ENCODE results near the gene DPPA2. TPM values are rescaled to one million over a fixed set of nuclear protein-coding genes. Genes with fewer than 3 reads are reported as not detected.

DPPA2 gene
- total RNA-seq, 4 donors from 2014 or later: not detected

DNA sequence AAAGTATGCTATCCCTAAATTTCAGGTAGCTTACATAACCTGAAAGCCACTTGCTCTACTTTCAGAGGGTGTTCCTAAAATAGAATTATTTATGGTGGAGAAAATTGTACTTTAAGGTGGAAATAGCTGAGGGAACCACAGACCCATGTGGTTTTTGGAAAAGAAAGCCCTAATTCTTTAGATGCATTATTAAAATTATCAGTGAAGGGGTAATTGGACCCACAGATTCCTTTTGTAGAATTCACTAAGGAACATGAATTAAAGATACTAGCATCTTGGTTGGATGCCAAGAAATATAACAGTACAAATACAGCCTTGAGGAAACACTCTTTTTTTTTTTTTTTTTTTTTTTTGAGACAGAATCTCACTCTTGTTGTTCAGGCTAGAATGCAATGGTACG, 37.8 kb downstream of the DPPA2 start:
- H3K27me3 ChIP-seq: no peaks in the 10 kb centered on the region
- H3K27ac ChIP-seq: no peak overlapping the region
- DNase-seq (ENCODE audit: low spot score in 2 of 2): no peak
- H3K36me3 ChIP-seq: no peaks in the 10 kb centered on the region
- no peak overlapping the region for H3K4me3 ChIP-seq
- no peak for TF ChIP-seq EP300 (IDR thresholded peaks at IDR 0.05)
- TF ChIP-seq, protein P1, sequence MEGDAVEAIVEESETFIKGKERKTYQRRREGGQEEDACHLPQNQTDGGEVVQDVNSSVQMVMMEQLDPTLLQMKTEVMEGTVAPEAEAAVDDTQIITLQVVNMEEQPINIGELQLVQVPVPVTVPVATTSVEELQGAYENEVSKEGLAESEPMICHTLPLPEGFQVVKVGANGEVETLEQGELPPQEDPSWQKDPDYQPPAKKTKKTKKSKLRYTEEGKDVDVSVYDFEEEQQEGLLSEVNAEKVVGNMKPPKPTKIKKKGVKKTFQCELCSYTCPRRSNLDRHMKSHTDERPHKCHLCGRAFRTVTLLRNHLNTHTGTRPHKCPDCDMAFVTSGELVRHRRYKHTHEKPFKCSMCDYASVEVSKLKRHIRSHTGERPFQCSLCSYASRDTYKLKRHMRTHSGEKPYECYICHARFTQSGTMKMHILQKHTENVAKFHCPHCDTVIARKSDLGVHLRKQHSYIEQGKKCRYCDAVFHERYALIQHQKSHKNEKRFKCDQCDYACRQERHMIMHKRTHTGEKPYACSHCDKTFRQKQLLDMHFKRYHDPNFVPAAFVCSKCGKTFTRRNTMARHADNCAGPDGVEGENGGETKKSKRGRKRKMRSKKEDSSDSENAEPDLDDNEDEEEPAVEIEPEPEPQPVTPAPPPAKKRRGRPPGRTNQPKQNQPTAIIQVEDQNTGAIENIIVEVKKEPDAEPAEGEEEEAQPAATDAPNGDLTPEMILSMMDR (IDR thresholded peaks at IDR 0.05): no peak
- 22 to 37% methylated on average over 1 of the region's 1 CpG for WGBS, 2 donors
- no peaks in the 10 kb centered on the region for H3K4me1 ChIP-seq
- H3K9me3 ChIP-seq: no peaks in the 10 kb centered on the region

DNA sequence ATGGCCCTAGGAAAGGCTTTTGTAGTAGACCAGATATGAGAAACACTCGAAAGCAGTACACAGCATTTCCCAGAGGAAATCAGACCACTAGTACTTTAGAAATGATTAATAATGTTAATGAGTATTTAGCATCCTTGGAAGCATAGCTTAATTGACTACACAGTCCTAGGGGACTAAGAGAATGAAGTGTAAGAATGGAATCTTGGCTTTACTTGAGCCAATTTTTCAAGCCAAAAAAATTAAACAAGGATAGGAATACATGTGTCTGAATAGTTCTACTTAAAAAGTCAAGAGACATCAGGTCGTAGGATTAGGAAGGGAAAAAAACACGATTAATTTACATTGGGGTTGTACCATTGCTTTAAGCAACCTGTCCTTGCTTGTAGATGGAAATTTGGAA, 38.2 kb downstream of the DPPA2 start:
- no peaks in the 10 kb centered on the region for H3K9me3 ChIP-seq
- no peak overlapping the region for H3K27ac ChIP-seq
- H3K4me3 ChIP-seq: no peak overlapping the region
- 44 to 53% methylated on average over 3 of the region's 3 CpGs for WGBS, 2 donors
- no peak for DNase-seq (ENCODE audit: low spot score in 2 of 2)
- H3K36me3 ChIP-seq: no peaks in the 10 kb centered on the region
- no peak for TF ChIP-seq EP300 (IDR thresholded peaks at IDR 0.05)
- TF ChIP-seq, protein P1 (IDR thresholded peaks at IDR 0.05): no peak
- no peak for TF ChIP-seq POLR2A (IDR thresholded peaks at IDR 0.05)
- H3K27me3 ChIP-seq: no peaks in the 10 kb centered on the region
- no peaks in the 10 kb centered on the region for H3K4me1 ChIP-seq

DNA sequence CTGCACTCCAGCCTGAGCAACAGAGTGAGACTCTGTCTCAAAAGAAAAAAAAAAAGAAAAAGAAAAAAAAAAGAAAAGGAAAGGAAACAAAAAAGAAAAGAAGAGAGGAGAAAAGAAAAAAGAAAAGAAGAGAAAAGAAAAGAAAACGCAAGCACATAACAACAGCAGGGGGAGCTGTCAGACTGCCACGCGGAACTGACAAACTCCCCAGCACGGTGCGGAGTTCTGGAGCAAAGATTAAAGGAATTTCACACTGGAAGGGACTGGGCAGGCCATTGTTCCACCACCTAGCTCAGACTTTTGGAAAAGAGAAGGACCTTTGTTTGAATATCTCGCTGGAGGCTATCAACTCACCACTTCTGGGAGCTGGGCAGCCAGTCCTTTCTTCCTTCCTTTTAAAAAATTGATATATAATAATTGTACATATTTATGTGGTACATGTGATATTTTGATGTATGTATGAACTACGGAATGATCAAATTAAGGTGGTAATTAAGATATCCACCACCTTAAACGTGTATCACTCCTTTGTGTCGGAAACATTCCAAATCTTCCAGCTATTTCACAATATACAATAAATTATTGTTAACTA, 40.5 kb downstream of the DPPA2 start:
- Histone ChIP-seq H3K9me3 (no peaks in the 10 kb centered on the region), H3K27me3 (no peaks in the 10 kb centered on the region), H3K36me3 (no peaks in the 10 kb centered on the region), H3K4me1 (no peaks in the 10 kb centered on the region), H3K27ac (no peak overlapping the region), H3K4me3 (no peak overlapping the region)
- WGBS, 2 donors: 15 to 21% methylated on average over 9 of the region's 9 CpGs
- DNase-seq (ENCODE audit: low spot score in 2 of 2): no peak
- TF ChIP-seq POLR2A (IDR thresholded peaks at IDR 0.05) (no peak), EP300 (IDR thresholded peaks at IDR 0.05) (no peak)
- TF ChIP-seq, protein P1 (IDR thresholded peaks at IDR 0.05): peak in 4 of 5 experiments; percentile 17 to 25 (median 20)

DNA sequence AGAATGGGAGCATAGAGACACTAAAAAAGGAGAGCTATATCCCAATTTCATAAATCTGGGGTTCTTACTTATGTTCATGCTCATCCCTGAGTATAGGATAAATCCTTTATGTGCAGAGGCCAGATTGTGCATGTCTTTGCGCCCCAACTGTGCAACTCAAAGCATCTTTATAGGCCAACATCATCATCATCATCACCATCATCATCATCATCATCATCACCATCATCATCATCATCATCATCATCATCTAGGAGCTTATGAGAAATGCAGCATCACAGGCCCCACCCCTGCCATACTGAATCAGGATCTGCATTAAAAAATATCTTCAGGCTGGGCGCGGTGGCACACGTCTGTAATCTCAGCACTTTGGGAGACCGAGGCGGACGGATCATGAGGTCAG, 45.5 kb downstream of the DPPA2 start:
- Histone ChIP-seq H3K27me3 (no peaks in the 10 kb centered on the region), H3K4me3 (no peak overlapping the region), H3K4me1 (no peaks in the 10 kb centered on the region), H3K9me3 (no peaks in the 10 kb centered on the region), H3K36me3 (no peaks in the 10 kb centered on the region), H3K27ac (no peak overlapping the region)
- TF ChIP-seq POLR2A (IDR thresholded peaks at IDR 0.05) (no peak), EP300 (IDR thresholded peaks at IDR 0.05) (no peak)
- TF ChIP-seq, protein P1 (IDR thresholded peaks at IDR 0.05): no peak
- no peak for DNase-seq (ENCODE audit: low spot score in 2 of 2)
- WGBS, 2 donors: 93 to 94% methylated on average over 7 of the region's 7 CpGs

DNA sequence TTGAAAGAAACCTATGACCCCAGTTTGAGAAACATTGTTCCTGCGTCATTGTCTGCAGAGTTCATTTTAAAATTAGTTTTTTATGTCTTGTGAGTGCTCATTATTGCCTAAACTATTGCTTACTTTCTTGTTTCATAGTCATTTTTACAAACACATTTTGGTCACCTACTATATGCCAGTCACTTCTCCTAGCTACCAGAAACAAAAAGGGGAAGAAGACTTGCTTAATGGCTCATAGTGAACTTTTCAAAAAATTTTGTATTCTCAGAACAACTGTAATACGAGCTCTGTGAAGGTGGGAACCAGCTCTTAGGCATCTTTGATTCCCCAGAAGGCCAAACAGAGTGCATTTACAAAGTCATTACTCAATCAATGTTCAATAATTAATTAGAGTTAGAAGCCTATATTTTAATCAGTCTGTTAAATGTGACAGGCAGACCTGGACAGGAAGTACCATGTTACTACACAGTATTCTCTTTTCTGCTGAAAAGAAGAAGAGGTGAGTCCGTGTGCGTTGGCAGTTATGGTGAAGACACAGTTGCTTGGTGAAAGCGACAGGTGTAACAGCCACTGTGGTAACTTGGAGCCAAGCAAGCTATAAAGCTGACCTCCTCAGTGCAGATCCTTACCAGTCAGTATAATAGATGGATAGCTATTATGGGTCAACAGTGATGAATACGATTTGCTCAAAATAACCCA, 46.6 kb downstream of the DPPA2 start:
- H3K36me3 ChIP-seq: no peaks in the 10 kb centered on the region
- TF ChIP-seq POLR2A (IDR thresholded peaks at IDR 0.05): no peak
- TF ChIP-seq, protein P1 (IDR thresholded peaks at IDR 0.05): no peak
- WGBS, 2 donors: 81% methylated on average over 6 of the region's 6 CpGs

More for the DNA sequence above, 46.6 kb downstream of the DPPA2 start:
- H3K27me3 ChIP-seq: no peaks in the 10 kb centered on the region
- H3K4me1 ChIP-seq: no peaks in the 10 kb centered on the region
- no peak overlapping the region for H3K27ac ChIP-seq
- H3K9me3 ChIP-seq: no peaks in the 10 kb centered on the region
- DNase-seq (ENCODE audit: low spot score in 2 of 2): no peak
- no peak overlapping the region for H3K4me3 ChIP-seq
